Motor neuron (in vitro differentiated cells): ENCODE results near the gene DUSP8. TPM values are rescaled to one million over a fixed set of nuclear protein-coding genes. Genes with fewer than 3 reads are reported as not detected.
A peak's percentile ranks its signal among the peaks of the same experiment; 100 is the strongest.

Experiments used
- ATAC-seq, 8 experiments: fragments of 200-7000 bp; cut with Tn5 transposase; replicated peaks in 6 of 8; 2 replicates each; pipeline ENCODE4 v1.8.0; 2021; ENCODE audit warnings: mild to moderate bottlenecking in 8 of 8, moderate library complexity in 8 of 8
- H3K27ac ChIP-seq, 2 donors: fragments of 250-450 bp; sonication (Bioruptor Pico); 2 replicates each; pipeline ENCODE4 v1.9.0; 2021; ENCODE audit warnings: antibody characterized with exemption in 2 of 2, mild to moderate bottlenecking in 2 of 2, moderate library complexity in 1 of 2
- H3K4me1 ChIP-seq, 2 donors: fragments of 250-450 bp; sonication (Bioruptor Pico); replicated peaks in 1 of 2; 2 replicates each; pipeline ENCODE4 v1.6.1; 2021; ENCODE audit warnings: antibody characterized with exemption in 2 of 2, mild to moderate bottlenecking in 2 of 2, moderate library complexity in 1 of 2
- H3K4me3 ChIP-seq, 5 donors: fragments of 250-450 bp; sonication (Bioruptor Pico); 2 replicates each; pipeline ENCODE4 v1.9.0; 2021; ENCODE audit warnings: antibody characterized with exemption in 5 of 5, mild to moderate bottlenecking in 5 of 5, moderate library complexity in 4 of 5
- WGBS, 10 experiments: fragments of 450-650 bp; shearing (Covaris generic); methylation state at CpG; one replicate each; pipeline ENCODE4 v1.0.0; 2022; 5-methylcytosine and 5-hydroxymethylcytosine counted together
- in situ Hi-C, 9 experiments: fragments of 400-800 bp; cut with MboI; loops; one replicate each; pipeline ENCODE4 v1.15.0; 2021; ENCODE audit warnings: low sequenced_read_pairs in 9 of 9, low pct_unique_long_range_greater_than_20kb in 2 of 9; ENCODE audit not compliant: unreplicated experiment in 9 of 9
- total RNA-seq, 8 experiments: library from RNA; unstranded; fragments of 300-600 nt; gene quantifications; 2 replicates each; pipeline versions ENCODE4 v1.2.3 to v1.2.4, GENCODE V29; 2022

The DUSP8 gene
- total RNA-seq, 8 experiments from 2014 or later, result 0.87 to 17.2 (median 7.9) TPM

GRCh38 chr11:1567721-1568100 lies 4.4 kb downstream of the DUSP8 start:
- Histone ChIP-seq H3K27ac (no peak overlapping the region), H3K4me3 (no peak overlapping the region), H3K4me1 (peaks cover 61 to 68% of the 10 kb centered on the region in 2 donors)
- WGBS, 10 experiments, result 60% methylated on average over 3 of the region's 7 CpGs; no CpG with 5 or more reads in 9 of the 10 experiments
- no peak for ATAC-seq
- in situ Hi-C loops, result no loop called here

GRCh38 chr11:1567052-1567720 lies 4.9 kb downstream of the DUSP8 start:
- Histone ChIP-seq H3K27ac (no peak overlapping the region), H3K4me3 (no peak overlapping the region), H3K4me1 (peaks cover 61 to 68% of the 10 kb centered on the region in 2 donors)
- ATAC-seq, result no peak
- WGBS, 10 experiments, result 60 to 100% (median 80%) methylated on average over 1 to 6 of the region's 13 CpGs; no CpG with 5 or more reads in 6 of the 10 experiments
- in situ Hi-C loops, result no loop called here

- ATAC-seq, result no peak
- WGBS, 10 experiments, result 40 to 100% (median 86%) methylated on average over 1 to 3 of the region's 20 CpGs; no CpG with 5 or more reads in 7 of the 10 experiments
- no peak overlapping the region for H3K4me3 ChIP-seq
- H3K4me1 ChIP-seq, result peaks cover 61 to 68% of the 10 kb centered on the region in 2 donors
- H3K27ac ChIP-seq, result no peak overlapping the region
- in situ Hi-C loops, result no loop called here
These were observed 5.6 kb downstream of the DUSP8 start for GRCh38 chr11:1566381-1567051.

GRCh38 chr11:1565904-1566247 lies 6.2 kb downstream of the DUSP8 start:
- in situ Hi-C loops, result no loop called here
- H3K4me3 ChIP-seq, result no peak overlapping the region
- H3K4me1 ChIP-seq, result peaks cover 61 to 68% of the 10 kb centered on the region in 2 donors
- no peak for ATAC-seq
- H3K27ac ChIP-seq, result no peak overlapping the region
- no CpG with 5 or more reads among the region's 5 CpGs for WGBS, 10 experiments

GRCh38 chr11:1565173-1565903 lies 6.7 kb downstream of the DUSP8 start:
- peak in 6 of 8 experiments; percentile 2 to 33 (median 20) for ATAC-seq
- Histone ChIP-seq H3K27ac (peak overlapping the region; percentile 27 to 57), H3K4me1 (peaks cover 58 to 64% of the 10 kb centered on the region in 2 donors), H3K4me3 (no peak overlapping the region)
- WGBS, 10 experiments, result 100% methylated on average over 2 to 4 of the region's 28 CpGs; no CpG with 5 or more reads in 8 of the 10 experiments
- in situ Hi-C loops, result no loop called here

GRCh38 chr11:1564535-1565172 lies 7.4 kb downstream of the DUSP8 start:
- peak; percentile 77 to 90 (median 86) for ATAC-seq
- in situ Hi-C loops, result no loop called here
- Histone ChIP-seq H3K4me3 (no peak overlapping the region), H3K4me1 (peaks cover 52 to 59% of the 10 kb centered on the region in 2 donors), H3K27ac (peak overlapping the region; percentile 41 to 62)
- whole genome bisulfite sequencing, 10 experiments, result 20 to 80% (median 71%) methylated on average over 1 to 6 of the region's 16 CpGs; no CpG with 5 or more reads in 6 of the 10 experiments

GRCh38 chr11:1563697-1564534 lies 8.2 kb downstream of the DUSP8 start:
- in situ Hi-C loops, result no loop called here
- WGBS, 10 experiments, result 90 to 100% (median 100%) methylated on average over 1 to 11 of the region's 29 CpGs; no CpG with 5 or more reads in 7 of the 10 experiments
- peak overlapping the region; percentile 41 to 62 for H3K27ac ChIP-seq
- H3K4me1 ChIP-seq, result peaks cover 47 to 53% of the 10 kb centered on the region in 2 donors
- H3K4me3 ChIP-seq, result no peak overlapping the region
- ATAC-seq, result peak in 2 of 8 experiments; percentile 1 to 3

- Histone ChIP-seq H3K27ac (no peak overlapping the region), H3K4me3 (no peak overlapping the region), H3K4me1 (peaks cover 40 to 47% of the 10 kb centered on the region in 2 donors)
- 50 to 69% methylated on average over 2 of the region's 12 CpGs; no CpG with 5 or more reads in 8 of the 10 experiments for WGBS, 10 experiments
- no peak for ATAC-seq
- in situ Hi-C loops, result no loop called here
These were observed 8.9 kb downstream of the DUSP8 start for GRCh38 chr11:1563149-1563638.

- H3K4me3 ChIP-seq, result no peak overlapping the region
- ATAC-seq, result no peak
These were observed 9.5 kb downstream of the DUSP8 start for GRCh38 chr11:1562469-1563148.

GRCh38 chr11:1561955-1562354 lies 10.1 kb downstream of the DUSP8 start:
- in situ Hi-C loops, result no loop called here
- WGBS, 10 experiments, result 40% methylated on average over 1 of the region's 5 CpGs; no CpG with 5 or more reads in 9 of the 10 experiments
- Histone ChIP-seq H3K4me3 (no peak overlapping the region), H3K27ac (no peak overlapping the region), H3K4me1 (peaks cover 27 to 35% of the 10 kb centered on the region in 2 donors)
- no peak for ATAC-seq

More at GRCh38 chr11:1562469-1563148, 9.5 kb downstream of the DUSP8 start:
- in situ Hi-C loops, result no loop called here
- WGBS, 10 experiments, result 48 to 100% (median 90%) methylated on average over 1 to 8 of the region's 14 CpGs; no CpG with 5 or more reads in 6 of the 10 experiments
- H3K27ac ChIP-seq, result no peak overlapping the region
- H3K4me1 ChIP-seq, result peaks cover 34 to 42% of the 10 kb centered on the region in 2 donors

GRCh38 chr11:1561266-1561665 lies 10.8 kb downstream of the DUSP8 start:
- in situ Hi-C loops, result no loop called here
- no peak overlapping the region for H3K4me3 ChIP-seq
- H3K27ac ChIP-seq, result no peak overlapping the region
- WGBS, 10 experiments, result 80 to 90% methylated on average over 1 to 2 of the region's 17 CpGs; no CpG with 5 or more reads in 8 of the 10 experiments
- ATAC-seq, result no peak
- peaks cover 22 to 30% of the 10 kb centered on the region in 2 donors for H3K4me1 ChIP-seq
